ENCODE measurements around the gene ZNF148. TPM values are rescaled to one million over a fixed set of nuclear protein-coding genes. Genes with fewer than 3 reads are reported as not detected.

Gene ZNF148
- total and polyA plus RNA-seq, 2 of the 4 experiments (the other 2 are of a cell fraction) = 9.4 to 65.2 TPM

DNA sequence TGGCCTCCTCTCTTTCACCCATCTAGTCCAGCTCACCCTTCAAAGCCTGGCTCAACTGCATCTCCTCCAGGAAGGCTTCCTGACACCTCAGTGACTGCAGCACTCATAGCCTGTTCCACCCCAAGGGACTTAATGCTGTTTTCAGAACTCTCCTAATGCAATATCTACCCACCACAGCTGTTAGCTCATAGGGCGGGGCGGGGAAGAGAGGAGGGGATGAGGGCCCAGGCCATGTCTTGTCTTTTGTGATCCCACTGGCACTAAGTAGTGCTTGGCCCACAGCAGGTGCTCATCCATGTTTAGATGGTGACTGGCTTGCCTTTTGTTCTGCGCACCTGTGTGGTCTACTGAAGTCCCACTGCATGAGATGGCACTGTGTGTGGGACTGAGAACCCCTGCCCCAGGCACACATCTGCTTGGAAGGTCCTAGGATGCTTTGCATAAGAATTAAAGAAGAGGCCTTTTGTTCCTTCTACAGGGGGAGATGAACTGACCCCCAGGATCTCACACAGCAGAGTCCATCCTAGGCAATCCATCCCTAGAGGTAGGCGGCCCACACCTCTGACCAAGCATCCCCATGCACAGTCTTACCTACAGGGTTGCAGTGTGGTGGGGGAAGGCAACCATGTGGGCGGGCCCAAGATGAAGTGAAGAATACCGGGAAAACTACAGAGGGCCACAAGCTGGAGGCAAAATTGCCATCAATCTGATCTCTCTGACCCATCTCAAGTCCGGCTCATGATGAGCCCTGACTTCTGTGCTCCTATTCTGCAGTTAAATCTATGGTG lies 185.6 kb downstream of the ZNF148 start:
- no CpG with 5 or more reads among the region's 7 CpGs for WGBS, 2 experiments (ENCODE audit: extremely low coverage in 2 of 2, insufficient read length in 1 of 2)
- H2BK120ac ChIP-seq (ENCODE audit: low read depth, low read length) = no peak overlapping the region
- intact Hi-C loops (cut with micrococcal nuclease) = loop anchor here (10.0 kb wide), 1 partner anchor 265 kb away; no protein-coding TSS in a partner anchor
- H3K14ac ChIP-seq (replicated peaks; ENCODE audit: low read depth, low read length) = no peak overlapping the region
- H2AK5ac ChIP-seq (ENCODE audit: low read depth, low read length) = peak overlapping the region; percentile 11; the same call in 1 of the 2 replicates
- H3K4me1 ChIP-seq (ENCODE audit: control insufficient read depth, insufficient read depth, low read length) = peaks cover 19% of the 10 kb centered on the region; the same call in 1 of the 2 replicates
- no peak overlapping the region for H4K91ac ChIP-seq (ENCODE audit: insufficient read depth, low read depth, low read length)
- dilution Hi-C loops (cut with HindIII; ENCODE audit: low sequenced_read_pairs, unreplicated experiment) = no loop called here
- no peak for ATAC-seq (ENCODE audit: low read depth)
- H2AFZ ChIP-seq (replicated peaks; ENCODE audit: low read length, poor library complexity) = no peak overlapping the region
- no peaks in the 10 kb centered on the region for H4K20me1 ChIP-seq (ENCODE audit: insufficient read depth, low read length)
- no peak overlapping the region for H4K5ac ChIP-seq (ENCODE audit: low read depth, low read length)
- no peaks in the 10 kb centered on the region; the same call in 1 of the 2 replicates for H3K9me3 ChIP-seq (ENCODE audit: control insufficient read depth, insufficient read depth, low read length)
- H3K27ac ChIP-seq (ENCODE audit: insufficient read depth, low read length) = no peak overlapping the region
- no peaks in the 10 kb centered on the region for H3K79me1 ChIP-seq (ENCODE audit: low read depth in 1 of 2, low read length in 2 of 2)
- H4K8ac ChIP-seq (ENCODE audit: low read depth in 2 of 2, low read length in 2 of 2) = no peak overlapping the region
- H3K18ac ChIP-seq (ENCODE audit: low read depth, low read length) = no peak overlapping the region
- H3K9ac ChIP-seq (ENCODE audit: low read depth, low read length) = no peak overlapping the region
- DNase-seq = no peak
- in situ Hi-C loops (cut with MboI; ENCODE audit: low sequenced_read_pairs) = no loop called here
- no peak overlapping the region for H3K56ac ChIP-seq (ENCODE audit: extremely low read depth, insufficient read depth, low read length)
- peaks cover 5% of the 10 kb centered on the region; the same call in 1 of the 2 replicates for H3K9me1 ChIP-seq (ENCODE audit: insufficient read depth, low read length)
- H3K27me3 ChIP-seq (ENCODE audit: control insufficient read depth, insufficient read depth, low read length) = 0 out of 2 replicates have a peak, but pooled peaks cover 1% of the 10 kb centered on the region
- H3K4ac ChIP-seq (ENCODE audit: low read depth, low read length) = no peak overlapping the region
- POLR2A ChIA-PET (ENCODE audit: unreplicated experiment) = no interaction called here
- H3K4me3 ChIP-seq (ENCODE audit: insufficient read depth, low read depth, low read length) = no peak overlapping the region
- no peaks in the 10 kb centered on the region for H3K36me3 ChIP-seq (ENCODE audit: control insufficient read depth, insufficient read depth, low read length)
- CTCF ChIA-PET = interaction anchor here (1.0 kb wide), 1 partner anchor 261 kb away, joined by 3 read pairs; no protein-coding TSS in a partner anchor
- no TSS peak for BruUV-seq (replicated peaks)
- H3K23ac ChIP-seq (ENCODE audit: low read depth, low read length) = no peak overlapping the region
- H3K4me2 ChIP-seq (ENCODE audit: low read depth, low read length) = no peak overlapping the region
- H2BK5ac ChIP-seq (ENCODE audit: low read depth, low read length, poor library complexity, severe bottlenecking) = no peak overlapping the region
- H2AK9ac ChIP-seq (replicated peaks; ENCODE audit: low read depth, low read length, poor library complexity) = no peak overlapping the region
- no peak overlapping the region for H2BK15ac ChIP-seq (ENCODE audit: low read depth, low read length)
- no peak overlapping the region for H2BK20ac ChIP-seq (ENCODE audit: low read depth, low read length)
- TF ChIP-seq, protein P1, sequence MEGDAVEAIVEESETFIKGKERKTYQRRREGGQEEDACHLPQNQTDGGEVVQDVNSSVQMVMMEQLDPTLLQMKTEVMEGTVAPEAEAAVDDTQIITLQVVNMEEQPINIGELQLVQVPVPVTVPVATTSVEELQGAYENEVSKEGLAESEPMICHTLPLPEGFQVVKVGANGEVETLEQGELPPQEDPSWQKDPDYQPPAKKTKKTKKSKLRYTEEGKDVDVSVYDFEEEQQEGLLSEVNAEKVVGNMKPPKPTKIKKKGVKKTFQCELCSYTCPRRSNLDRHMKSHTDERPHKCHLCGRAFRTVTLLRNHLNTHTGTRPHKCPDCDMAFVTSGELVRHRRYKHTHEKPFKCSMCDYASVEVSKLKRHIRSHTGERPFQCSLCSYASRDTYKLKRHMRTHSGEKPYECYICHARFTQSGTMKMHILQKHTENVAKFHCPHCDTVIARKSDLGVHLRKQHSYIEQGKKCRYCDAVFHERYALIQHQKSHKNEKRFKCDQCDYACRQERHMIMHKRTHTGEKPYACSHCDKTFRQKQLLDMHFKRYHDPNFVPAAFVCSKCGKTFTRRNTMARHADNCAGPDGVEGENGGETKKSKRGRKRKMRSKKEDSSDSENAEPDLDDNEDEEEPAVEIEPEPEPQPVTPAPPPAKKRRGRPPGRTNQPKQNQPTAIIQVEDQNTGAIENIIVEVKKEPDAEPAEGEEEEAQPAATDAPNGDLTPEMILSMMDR (conservative IDR thresholded peaks at IDR 0.05; ENCODE audit: low read depth, low read length) = no peak
- TF ChIP-seq RCOR1 (IDR thresholded peaks at IDR 0.05; ENCODE audit: insufficient replicate concordance, low read length) (no peak), MAZ (IDR thresholded peaks at IDR 0.05; ENCODE audit: borderline replicate concordance, low read depth, low read length) (no peak), CHD1 (IDR thresholded peaks at IDR 0.05; ENCODE audit: low read depth, low read length) (no peak), POLR2A (IDR thresholded peaks at IDR 0.05; ENCODE audit: low read depth, low read length) (no peak), CEBPB (IDR thresholded peaks at IDR 0.05; ENCODE audit: low read depth, low read length) (no peak), MXI1 (IDR thresholded peaks at IDR 0.05; ENCODE audit: borderline replicate concordance, low read depth, low read length) (no peak), MAFK (IDR thresholded peaks at IDR 0.05; ENCODE audit: low read depth, low read length) (no peak), FOS (IDR thresholded peaks at IDR 0.05; ENCODE audit: low read depth, low read length) (no peak), BHLHE40 (IDR thresholded peaks at IDR 0.05; ENCODE audit: low read depth, low read length) (no peak), RAD21 (IDR thresholded peaks at IDR 0.05; ENCODE audit: low read length) (no peak), SMC3 (IDR thresholded peaks at IDR 0.05; ENCODE audit: low read depth, low read length) (no peak), NFE2L2 (IDR thresholded peaks at IDR 0.05; ENCODE audit: low read depth, low read length) (no peak)
- TF ChIP-seq, protein P2, sequence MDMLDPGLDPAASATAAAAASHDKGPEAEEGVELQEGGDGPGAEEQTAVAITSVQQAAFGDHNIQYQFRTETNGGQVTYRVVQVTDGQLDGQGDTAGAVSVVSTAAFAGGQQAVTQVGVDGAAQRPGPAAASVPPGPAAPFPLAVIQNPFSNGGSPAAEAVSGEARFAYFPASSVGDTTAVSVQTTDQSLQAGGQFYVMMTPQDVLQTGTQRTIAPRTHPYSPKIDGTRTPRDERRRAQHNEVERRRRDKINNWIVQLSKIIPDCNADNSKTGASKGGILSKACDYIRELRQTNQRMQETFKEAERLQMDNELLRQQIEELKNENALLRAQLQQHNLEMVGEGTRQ (IDR thresholded peaks at IDR 0.05; ENCODE audit: low read depth, low read length) = no peak
- TF ChIP-seq, protein P3, sequence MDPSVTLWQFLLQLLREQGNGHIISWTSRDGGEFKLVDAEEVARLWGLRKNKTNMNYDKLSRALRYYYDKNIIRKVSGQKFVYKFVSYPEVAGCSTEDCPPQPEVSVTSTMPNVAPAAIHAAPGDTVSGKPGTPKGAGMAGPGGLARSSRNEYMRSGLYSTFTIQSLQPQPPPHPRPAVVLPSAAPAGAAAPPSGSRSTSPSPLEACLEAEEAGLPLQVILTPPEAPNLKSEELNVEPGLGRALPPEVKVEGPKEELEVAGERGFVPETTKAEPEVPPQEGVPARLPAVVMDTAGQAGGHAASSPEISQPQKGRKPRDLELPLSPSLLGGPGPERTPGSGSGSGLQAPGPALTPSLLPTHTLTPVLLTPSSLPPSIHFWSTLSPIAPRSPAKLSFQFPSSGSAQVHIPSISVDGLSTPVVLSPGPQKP (IDR thresholded peaks at IDR 0.05; ENCODE audit: borderline replicate concordance, low read depth, low read length) = no peak

All from IMR-90 (cell line).